ENCODE results near the gene HORMAD2.
A peak's percentile ranks its signal among the peaks of the same experiment; 100 is the strongest.
"Not testable (repeated sequence)": the region's sequence is repeated elsewhere in the genome, so short reads cannot be mapped to it uniquely, and the experiment has no call there.

The HORMAD2 gene

DNA sequence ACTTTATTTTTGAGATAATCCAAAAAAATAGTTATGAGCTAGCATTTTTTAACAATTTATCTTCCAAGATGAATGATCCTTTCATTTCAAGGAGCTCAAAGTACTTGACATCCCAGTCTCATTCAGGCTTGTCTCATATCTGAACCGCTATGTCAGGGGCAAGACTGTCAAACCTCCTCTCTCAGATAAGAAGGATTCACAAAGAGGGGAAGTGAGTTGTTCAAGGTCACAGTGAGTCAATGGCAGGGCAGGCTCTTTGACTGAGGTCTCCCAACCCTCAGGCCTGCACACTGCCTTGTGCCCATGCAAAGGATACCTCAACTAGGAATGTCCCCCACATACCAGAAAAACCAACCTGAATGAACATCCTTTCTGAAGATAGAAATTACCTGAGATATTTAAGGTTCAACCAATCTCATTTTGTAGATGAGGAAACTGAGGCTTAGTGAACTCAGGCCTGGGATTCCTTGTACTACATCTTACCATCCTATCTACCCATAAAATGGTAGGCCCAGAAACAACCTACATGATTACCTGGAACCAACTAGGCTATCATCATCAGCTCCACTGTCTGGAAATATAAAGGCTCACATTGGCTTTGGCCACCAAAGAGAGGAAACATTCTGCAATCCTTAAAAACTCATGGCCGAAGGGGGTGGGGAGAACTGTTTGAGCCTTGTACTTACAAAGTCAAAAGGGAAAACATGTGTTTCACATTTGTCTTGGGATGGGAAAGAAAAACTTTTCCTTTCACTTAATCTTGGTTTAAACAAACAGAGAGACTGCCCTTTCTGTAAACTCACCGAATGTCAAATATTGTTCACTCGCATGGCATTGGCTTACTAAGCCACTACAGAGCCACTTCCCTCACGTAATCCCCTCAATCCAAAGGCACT lies 115.2 kb downstream of the HORMAD2 start:
- DNase-seq, result no peak

GRCh38 chr22:30196141-30196879 lies 116.0 kb downstream of the HORMAD2 start:
- DNase-seq, result peak; percentile 87

GRCh38 chr22:30196880-30197336 lies 116.6 kb downstream of the HORMAD2 start:
- no peak for DNase-seq

DNA sequence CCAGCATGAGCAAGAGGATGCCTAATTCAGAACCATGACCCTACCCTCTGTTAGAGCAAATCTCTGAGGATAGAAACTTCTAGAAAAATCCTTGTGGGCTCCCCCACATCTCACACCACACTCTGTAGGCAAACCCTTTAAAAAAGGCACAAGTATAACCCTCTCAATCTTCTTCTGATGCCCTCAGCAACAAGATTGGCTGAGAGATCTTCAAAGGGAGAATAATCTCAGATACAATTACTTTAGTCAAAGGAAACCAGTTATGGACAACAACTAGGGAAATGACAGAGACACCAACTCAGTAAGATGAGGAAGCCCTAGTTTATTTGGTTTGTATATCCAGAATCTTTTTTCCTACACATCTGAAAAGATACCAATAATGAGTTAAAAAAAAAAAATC lies 117.1 kb downstream of the HORMAD2 start:
- DNase-seq, result no peak

GRCh38 chr22:30198152-30198825 lies 118.0 kb downstream of the HORMAD2 start:
- DNase-seq, result no peak

DNA sequence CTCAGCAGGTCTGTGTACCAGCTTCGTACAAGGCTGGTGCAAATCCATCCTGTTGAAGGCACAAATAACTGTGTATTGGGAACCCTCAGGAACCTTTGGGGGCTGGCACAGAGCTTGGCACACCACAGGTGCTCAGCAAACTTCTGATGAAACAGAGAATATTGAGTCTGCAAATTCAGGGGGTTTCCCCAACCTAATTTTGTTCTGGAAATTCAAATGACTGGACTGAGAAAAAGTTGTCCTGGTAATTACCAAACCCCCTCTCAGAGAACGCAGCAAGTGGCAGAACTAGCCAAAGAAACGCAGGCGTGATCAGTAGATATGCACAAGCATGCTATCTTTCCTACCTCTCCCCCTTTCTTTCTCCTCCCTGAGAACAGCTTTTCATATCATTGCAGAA lies 118.7 kb downstream of the HORMAD2 start:
- no peak for DNase-seq

DNA sequence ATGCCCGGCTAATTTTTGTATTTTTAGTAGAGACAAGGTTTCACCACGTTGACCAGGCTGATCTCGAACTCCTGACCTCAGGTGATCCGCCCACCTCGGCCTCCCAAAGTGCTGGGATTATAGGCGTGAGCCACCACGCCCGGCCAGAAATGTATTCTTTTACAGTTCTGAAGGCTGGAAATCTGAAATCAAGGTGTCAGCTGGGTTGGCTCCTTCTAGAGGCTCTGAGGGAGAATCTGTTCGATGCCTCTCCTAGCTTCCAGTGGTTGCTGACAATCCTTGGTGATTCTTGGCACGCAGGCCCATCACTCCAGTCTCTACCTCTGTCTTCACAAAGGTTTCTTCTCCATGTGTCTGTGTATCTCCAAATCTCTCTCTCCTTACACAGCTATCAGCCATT lies 120.6 kb downstream of the HORMAD2 start:
- not testable (repeated sequence) for DNase-seq

DNA sequence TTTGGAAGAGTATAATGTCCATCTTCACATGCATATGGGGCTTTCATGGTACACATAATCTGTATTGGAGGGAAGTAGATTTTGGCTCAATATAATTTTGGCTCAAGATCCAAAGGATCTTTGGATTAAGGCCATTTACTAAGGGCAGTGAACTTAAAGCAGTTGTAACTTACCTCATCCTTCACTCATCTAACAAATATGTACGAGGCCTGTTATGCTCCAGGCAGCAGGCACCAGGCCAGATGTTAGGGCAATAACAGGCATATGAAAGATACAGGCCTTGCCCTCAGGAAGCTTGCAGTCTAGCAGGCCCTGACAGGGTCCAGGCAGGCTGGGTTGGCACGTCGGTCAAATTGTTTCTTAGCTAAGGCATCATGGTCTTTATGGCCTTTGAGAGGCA lies 121.7 kb downstream of the HORMAD2 start:
- no peak for DNase-seq

- DNase-seq, result no peak
Observed at GRCh38 chr22:30202531-30203006, 122.3 kb downstream of the HORMAD2 start.

DNA sequence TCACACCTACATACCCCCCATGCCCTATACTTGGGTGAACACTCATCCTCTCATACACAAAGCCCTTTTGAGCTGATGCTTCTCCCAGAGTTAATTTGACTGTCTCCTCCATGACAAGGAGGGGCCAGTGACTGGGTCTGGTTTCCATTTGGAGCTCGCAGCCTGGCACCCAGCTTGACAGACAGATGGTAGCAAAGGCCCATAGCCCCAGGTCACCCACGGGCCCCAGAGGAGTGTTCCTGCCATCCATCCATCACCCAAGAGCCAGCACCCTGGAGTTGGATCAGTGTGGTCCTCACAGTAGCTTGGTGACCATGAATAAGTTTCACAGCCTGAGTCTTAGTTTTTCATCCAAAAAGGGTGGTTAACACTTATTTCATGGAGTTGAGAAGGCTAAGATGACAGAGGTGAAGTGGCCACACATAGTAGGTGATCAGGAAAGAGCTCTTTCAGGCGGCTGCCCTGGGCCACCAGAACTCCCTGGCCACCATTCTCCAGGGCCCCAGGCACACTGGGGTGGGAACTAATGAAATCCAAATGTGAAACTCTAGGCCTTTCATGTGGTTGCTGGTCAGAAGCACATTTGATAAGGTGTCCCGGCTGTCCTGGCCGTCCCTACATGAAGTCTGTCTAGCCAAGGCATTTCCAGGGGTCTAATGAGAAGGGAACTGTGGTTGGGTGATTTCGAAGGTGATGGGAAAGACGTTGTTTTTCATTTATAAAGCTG lies 123.9 kb downstream of the HORMAD2 start:
- no peak for DNase-seq

DNA sequence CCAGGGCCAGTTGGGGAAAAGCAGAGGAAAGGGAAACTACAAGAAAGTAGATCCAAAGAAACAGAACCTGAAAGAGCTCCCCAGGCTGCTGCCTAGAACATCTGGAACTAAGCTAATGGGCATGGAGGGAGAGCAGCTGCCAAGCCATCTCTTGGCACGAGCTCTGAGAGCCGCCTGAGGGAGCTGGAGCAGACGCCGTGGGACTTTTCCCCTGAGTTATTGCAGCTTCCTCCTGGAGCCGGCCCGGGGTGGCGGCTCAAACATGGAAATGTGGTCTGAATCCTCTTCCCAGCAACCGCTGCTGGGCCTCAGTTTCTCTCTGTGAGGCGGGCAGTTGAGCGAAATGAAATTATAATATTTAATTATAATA lies 124.5 kb downstream of the HORMAD2 start:
- peak; percentile 72 for DNase-seq

GRCh38 chr22:30205281-30206115 lies 125.2 kb downstream of the HORMAD2 start:
- no peak for DNase-seq

GRCh38 chr22:30206944-30207343 lies 126.7 kb downstream of the HORMAD2 start:
- no peak for DNase-seq

DNA sequence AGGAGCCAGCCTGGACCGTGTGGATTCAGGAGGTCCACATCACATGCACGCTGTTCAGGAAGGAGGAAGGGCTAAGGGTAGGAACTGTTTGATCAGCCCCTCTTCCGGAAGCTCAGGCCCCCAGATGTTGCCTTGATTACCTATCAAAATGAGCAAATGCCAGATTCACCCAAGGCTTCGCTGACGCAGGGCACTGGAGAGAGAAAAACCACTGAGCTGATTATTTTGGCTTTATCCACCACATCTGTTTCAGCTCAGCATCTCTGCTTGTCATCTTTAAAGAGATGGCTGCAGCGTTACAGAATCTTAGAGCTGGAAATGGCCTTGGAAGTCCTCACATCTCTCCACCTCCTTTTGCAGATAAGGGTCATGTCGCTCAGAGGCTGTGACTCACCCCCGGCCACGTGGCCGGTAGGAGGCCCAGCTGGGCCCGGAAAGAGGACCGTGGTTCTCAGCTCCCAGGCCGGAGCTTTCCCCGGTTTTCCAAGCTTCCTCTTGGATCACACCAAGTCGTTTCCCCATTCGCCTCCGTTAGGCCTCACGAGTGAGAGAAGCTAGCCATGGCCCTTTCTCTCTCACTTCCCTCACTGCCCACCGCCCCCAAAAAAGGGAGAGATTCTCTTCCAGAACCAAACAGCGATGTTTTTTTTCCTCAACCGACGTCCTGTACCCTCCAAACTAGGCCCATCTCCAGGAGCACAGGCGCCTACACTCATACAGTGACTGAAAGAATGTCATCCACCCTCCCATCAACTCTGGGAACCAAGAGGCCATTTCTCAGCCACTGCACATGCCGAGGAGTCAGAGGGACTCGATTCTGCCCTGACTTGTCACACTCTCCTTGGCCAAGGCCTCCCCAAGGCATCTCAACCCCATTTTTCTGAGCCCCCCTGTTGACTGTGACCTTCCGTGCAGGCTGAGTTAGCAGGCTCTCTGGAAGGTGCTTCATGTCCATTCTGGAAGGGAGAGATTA lies 128.7 kb downstream of the HORMAD2 start:
- no peak for DNase-seq

DNA sequence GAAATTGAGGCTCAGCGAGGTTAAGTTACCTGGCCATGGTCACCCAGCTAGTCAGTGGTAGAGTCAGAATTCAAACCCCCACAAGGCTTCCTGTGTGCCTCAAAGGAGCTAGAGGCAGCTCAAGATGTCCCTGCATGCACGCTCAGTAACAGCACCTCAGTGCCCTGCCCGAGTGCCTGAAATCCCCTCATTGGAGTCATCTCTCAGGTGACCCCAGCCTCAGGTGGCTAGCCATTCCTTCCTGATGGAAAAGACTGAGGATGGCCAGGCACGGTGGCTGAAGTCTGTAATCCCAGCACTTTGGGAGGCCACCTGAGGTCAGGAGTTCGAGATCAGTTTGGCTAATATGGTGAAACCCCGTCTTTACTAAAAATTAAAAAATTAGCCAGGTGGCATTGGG lies 129.4 kb downstream of the HORMAD2 start:
- DNase-seq, result no peak

DNA sequence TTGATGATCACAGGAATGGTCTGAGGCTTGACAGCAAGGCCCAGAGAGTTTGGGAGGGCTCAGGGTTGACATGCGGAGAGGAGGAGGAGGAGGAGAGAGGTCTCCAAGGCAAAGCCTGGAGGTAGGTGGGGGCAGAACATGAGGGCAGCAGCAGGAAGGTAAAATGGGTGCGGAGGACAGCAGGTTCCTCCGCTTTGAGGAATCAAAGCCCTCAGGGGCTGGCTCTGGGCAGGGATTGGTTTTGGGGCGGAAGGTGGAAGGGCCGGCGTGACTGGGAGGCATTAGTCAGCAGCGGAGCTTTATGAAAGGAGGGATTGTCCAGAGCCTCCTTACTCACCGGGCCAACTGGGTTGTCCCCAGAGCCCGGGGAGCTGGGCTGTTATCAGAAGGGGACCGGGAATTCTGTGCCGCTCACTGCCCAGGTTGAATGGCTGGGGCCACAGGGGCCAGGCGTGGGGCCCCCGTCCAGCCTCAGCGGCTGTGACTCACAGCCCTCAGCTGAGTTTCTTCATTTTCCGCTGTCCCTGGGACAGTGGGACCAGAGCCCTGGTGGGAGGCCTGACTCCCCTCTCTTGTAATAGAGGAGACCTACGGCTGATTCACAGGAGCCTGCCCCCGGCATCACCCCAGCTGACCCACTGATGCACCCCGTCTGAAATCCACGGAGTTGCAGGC lies 130.1 kb downstream of the HORMAD2 start:
- DNase-seq, result no peak

- DNase-seq, result no peak
Observed at GRCh38 chr22:30211124-30211820, 131.0 kb downstream of the HORMAD2 start.

DNA sequence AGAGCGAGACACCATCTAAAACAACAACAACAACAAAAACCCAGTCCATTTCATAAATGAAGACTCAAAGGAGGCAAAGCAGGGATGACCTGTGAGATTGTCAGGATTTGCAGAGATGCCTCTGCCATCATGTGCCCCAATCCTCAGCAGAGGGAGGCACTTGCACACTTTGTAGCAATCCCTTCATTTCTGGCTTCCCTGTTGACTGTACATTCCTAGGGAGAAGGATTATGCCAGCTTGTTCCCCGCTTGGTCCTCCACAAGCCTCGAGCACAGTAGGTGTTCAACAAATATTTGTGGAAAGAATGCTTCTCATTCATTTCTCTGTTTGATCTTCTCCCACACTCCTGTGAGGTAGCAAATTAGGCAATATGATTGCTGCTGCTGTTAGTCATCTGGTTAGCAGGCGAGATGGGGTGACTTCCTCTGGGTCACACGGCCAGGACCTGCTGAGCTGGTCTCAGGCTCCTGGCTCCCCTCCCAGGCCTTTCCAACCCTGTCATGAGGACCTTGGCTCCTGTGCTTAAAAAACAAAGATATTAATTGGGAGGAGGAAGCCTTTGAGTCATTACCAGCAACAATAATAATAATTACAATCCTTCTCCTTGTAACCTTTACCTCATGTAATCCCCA lies 132.2 kb downstream of the HORMAD2 start:
- no peak for DNase-seq

DNA sequence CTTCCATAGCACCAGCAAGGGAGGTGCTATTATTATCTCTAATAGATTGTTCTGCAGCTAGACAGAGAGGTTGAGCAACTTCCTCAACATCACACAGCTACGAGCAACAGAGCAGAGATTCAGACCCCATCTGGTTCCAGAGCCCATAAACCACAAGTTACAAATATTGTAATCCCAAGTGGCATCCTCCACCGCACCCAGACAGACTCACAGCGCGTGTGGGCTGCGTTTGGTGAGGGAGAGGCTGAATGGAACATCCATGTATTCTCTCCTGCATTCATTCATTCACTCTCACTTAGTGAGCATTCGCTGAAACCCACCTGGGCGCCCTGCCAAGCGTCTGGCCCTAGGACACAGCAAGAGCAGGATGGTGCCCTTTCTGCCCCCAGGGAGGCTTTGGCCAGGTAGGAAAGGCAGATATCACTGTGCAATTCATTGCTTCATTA lies 132.8 kb downstream of the HORMAD2 start:
- no peak for DNase-seq

Data from right forelimb (tissue), 1 donor.